ENCODE data around the gene PTPRJ.

The PTPRJ gene

GRCh38 chr11:47969401-47969800 is 11.0 kb upstream of the PTPRJ start:
- no peak for DNase-seq (ENCODE audit: low read depth)

- DNase-seq (ENCODE audit: low read depth), result no peak
Observed at GRCh38 chr11:47971501-47971900, 8.9 kb upstream of the PTPRJ start.

DNA sequence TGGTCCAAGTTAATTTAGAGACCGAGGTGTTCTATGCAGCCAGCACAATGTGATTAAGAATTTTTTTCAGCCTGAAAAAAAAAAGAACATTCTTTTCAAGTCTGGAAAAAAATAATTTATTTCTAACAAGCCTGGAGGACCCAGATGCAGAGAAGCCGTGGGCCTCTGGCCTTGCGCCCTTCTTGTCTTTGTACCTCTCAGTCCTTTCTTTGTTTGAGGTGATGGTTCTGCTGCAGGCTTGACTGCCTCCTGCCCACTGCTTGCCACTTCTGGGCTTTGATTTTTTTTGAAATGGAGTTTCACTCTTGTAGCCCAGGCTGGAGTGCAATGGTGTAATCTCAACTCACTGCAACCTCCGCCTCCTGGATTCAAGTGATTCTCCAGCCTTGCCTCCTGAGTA is 7.2 kb upstream of the PTPRJ start:
- DNase-seq (ENCODE audit: low read depth), result no peak

- DNase-seq (ENCODE audit: low read depth), result no peak
Observed at GRCh38 chr11:47976931-47977330, 3.4 kb upstream of the PTPRJ start.

GRCh38 chr11:47977623-47978022 is 2.7 kb upstream of the PTPRJ start:
- DNase-seq (ENCODE audit: low read depth), result no peak

- no peak for DNase-seq (ENCODE audit: low read depth)
Observed at GRCh38 chr11:47979378-47980087, 826 bp upstream of the PTPRJ start.

DNA sequence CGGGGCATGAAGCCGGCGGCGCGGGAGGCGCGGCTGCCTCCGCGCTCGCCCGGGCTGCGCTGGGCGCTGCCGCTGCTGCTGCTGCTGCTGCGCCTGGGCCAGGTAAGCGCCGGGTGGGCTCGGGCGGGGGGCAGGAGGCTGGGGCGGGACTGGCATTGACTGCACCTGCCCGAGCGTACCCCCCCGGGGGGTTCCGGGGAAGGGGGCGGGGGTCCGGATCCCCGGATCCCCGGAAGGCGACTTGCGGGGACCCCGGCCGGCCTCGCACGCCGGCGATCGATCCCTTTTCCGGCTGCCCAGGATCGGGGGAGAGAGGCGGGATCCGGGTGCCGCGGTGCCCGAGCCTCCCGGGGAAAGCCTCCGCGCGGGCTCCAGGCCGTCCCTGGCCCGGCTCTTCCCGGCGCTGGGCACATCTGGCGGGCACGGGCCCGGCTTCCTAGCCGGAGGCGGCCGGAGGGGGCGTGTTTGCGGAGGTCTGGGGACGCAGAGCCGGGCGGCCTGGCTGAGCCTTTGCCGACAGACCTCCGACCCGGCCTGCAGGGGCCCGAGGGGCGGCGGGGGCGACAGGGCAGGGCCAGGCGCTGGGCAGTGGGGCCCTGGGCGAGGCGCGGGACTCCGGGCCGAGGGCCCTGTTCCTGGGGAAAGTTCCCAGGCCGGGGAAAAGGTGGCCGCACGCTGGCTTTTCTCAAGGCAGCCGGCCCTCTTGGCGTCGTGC is 705 bp downstream of the PTPRJ start:
- no peak for DNase-seq (ENCODE audit: low read depth)

GRCh38 chr11:47981667-47982404 is 1.5 kb downstream of the PTPRJ start:
- DNase-seq (ENCODE audit: low read depth), result no peak

GRCh38 chr11:47982616-47983015 is 2.3 kb downstream of the PTPRJ start:
- DNase-seq (ENCODE audit: low read depth), result no peak

DNA sequence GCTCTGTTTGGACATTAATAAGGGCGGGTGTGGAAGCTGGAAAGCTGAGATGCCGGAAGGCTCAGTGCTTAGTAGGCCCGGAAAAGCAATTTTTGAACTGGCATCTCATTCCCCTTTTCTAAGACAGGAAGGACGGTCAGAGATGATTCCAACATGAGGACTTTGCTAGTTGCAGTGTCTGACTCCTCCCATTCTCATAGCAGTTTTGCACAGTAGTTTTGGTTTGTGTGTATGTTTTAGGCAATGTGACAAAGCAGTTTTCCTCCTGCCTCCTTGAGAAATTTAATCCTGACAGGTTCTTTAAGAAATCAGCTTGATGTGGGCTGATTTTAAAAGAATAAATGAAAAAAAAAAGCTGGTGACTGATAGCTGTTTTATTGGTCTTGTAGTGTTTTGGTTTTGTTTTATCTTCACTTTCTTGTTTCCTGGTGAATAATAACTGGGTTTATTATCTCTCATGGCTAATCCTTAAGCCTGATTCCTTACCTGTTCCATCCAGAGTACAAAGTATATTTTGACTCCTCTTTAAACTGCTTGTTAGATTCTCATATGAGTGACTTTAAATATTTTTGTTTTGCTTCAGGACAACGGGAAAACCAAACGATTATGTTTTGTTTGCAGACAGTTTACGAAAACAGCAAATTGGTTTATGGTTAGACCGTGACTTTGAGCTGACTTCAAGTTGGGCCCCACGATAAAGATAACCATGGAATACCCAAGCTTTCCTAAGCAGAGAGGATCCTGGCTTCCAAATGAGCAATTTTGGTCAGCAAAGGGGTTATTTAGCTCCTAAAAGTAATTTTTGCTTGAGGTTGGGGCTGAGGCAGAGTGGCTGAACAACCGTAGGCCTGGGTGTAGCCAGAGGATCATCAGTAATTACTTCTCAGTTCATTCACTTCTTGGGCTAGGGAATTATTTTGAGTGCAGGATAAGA is 3.4 kb downstream of the PTPRJ start:
- DNase-seq (ENCODE audit: low read depth), result no peak

- no peak for DNase-seq (ENCODE audit: low read depth)
Observed at GRCh38 chr11:47986219-47986618, 5.9 kb downstream of the PTPRJ start.

DNA sequence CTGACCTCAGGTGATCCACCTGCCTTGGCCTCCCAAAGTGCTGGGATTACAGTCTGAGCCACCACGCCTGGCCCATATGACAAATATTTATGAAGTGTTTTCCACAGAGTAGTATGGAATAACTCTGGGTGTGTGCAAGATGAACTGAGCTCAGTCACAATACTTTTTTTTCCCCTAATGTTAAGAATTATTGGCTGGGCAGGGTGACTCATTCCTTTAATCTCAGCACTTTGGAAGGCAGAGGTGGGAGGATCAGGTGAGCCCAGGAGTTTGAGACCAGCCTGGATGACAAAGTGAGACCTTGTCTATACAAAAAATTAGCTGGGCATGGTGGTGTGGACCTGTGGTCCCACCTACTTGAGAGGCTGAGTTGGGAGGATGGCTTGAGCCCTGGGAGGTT is 6.4 kb downstream of the PTPRJ start:
- no peak for DNase-seq (ENCODE audit: low read depth)

GRCh38 chr11:47987310-47987709 is 7.0 kb downstream of the PTPRJ start:
- no peak for DNase-seq (ENCODE audit: low read depth)

DNA sequence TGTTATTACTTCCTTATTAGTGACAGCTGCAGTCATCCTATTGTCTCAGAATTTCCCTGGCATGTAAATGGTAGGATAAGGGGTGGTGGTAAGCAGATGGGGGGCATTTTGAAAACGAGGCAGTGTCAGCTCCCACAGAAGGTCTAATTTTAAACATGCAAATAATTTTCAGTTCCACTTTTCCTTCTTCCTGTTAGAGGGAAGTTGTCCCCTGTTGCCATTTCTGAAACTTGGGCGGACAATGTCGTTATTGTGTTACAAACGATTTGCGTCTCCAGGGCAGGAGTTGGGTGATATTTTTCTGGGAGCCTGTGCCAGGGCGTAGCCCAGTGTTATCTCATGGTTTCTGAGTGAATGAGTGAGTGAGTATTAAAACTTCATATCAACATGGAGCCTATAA is 7.4 kb downstream of the PTPRJ start:
- DNase-seq (ENCODE audit: low read depth), result no peak

- no peak for DNase-seq (ENCODE audit: low read depth)
Observed at GRCh38 chr11:47989779-47990178, 9.4 kb downstream of the PTPRJ start.

DNA sequence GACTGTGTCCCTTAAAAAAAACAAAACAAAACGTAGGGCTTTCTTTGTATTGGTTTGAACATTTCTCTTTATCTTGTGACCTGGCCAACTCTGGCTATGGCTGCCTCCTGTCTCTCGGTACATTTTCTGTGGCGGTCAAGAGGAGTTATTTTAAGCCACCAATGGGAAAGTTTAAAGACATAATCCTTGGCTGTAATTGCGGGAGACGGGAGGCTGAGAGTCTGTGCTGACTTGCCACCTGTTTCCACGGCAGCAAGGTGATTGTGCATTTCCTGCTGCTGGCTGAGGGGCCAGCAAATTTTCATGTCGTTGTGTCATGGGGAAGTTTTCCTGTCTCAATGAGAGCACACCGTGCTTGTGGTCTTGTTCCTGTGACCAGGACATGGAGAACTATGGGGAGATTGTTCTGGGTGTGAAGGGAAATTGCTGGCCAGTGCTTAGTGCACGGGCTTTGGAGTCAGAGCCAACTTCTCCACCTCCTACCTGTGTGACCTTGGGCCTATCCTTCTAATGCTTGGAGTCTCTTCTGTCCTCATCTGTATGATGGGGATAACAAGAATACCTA is 11.0 kb downstream of the PTPRJ start:
- no peak for DNase-seq (ENCODE audit: low read depth)

DNA sequence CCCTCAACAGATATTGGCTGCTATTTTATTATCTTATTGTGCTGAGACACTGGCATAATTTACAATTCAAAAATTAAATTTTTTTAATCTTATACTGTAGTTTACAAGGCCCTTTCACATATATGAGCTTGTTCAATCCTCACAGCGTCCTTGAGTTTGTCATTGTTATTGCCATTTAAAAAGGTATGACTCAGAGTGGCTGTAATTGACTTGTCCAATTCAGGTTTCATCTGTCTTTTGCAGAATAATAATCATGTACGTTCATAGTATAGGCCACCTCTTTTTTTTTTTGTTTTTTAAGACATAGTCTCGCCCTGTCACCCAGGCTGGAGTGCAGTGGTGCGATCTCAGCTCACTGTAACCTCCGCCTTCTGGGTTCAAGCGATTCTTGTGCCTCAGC is 11.5 kb downstream of the PTPRJ start:
- no peak for DNase-seq (ENCODE audit: low read depth)

DNA sequence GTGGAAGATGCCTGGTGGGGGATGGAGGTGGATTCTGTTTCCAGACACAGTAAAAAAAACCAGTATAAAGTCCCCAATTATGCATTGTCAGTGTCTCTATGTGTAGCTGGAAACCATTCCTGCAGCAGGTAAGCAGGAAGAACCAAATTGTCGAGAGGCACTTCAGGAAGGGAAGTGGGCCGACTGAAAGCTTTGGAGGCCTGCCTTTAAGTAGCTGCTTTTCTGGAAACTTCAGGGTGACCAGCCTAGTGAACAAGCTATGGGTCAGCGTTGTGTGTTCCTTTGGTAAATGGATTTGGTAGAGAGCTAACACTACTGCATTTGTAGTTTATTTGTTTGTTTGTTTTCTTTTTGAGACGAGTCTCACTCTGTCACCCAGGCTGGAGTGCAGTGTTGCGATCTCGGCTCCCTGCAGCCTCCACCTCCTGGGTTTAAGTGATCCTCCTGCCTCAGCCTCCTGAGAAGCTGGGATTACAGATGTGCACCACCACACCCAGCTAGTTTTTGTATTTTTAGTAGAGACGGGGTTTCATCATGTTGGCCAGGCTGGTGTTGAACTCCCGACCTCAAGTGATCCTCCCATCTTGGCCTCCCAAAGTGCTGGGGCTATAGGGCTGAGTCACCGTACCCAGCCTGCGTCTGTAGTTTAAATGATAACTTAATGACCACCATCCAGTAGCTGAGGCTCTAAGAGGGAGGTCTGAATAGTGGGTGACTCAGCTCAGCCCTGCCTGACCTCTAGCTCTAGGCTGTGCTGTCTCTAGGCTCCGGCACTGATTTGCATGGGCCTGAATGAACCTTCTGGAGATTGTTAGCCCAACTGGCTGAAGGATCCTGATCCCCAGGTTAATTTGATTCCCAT is 12.8 kb downstream of the PTPRJ start:
- no peak for DNase-seq (ENCODE audit: low read depth)

- DNase-seq (ENCODE audit: low read depth), result no peak
Observed at GRCh38 chr11:47994417-47994816, 14.1 kb downstream of the PTPRJ start.

GRCh38 chr11:47995360-47995769 is 15.0 kb downstream of the PTPRJ start:
- DNase-seq (ENCODE audit: low read depth), result no peak
